NB4 (cell line): ENCODE measurements around the gene GABRB3.

Experiments
- CTCF ChIP-seq: IDR thresholded peaks from one replicate; pipeline ENCODE4 v1.5.1; 2012; ENCODE audit warnings: low read depth, low read length
- MAX ChIP-seq: IDR thresholded peaks from 2 replicates; pipeline ENCODE4 v1.6.1; 2011; ENCODE audit warnings: low read depth, low read length
- MYC ChIP-seq: IDR thresholded peaks from 2 replicates; pipeline ENCODE4 v1.6.1; 2011; ENCODE audit warnings: low read depth, low read length
- POLR2A ChIP-seq: IDR thresholded peaks from 2 replicates; pipeline ENCODE4 v1.6.1; 2011; ENCODE audit warnings: mild to moderate bottlenecking; ENCODE audit not compliant: insufficient read length; ENCODE audit errors: extremely low read depth

DNA sequence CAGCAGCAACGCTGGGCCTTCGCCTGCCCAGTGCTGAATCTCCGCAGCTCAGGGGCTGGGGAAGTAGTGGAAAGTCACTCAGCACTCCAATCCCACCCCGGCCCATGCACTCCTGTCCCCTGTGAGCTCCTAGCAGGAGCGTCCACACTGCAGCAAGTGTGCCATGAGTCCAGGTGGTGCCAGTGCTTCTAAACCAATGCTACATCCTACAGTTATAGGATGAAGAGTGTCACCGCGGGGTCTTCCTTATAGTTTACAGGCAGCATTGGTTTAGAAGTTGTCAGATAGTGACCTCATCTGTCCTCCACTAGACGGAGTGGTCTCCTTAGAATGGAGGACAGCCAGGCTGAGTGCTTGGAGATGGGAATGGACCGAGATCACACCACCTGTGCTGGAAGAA lies 221.4 kb downstream of the GABRB3 start:
- no peak for TF ChIP-seq CTCF
- TF ChIP-seq MYC = no peak
- TF ChIP-seq MAX = no peak
- TF ChIP-seq POLR2A = no peak
